ENCODE results near the gene DCLK3.

The DCLK3 gene, protein sequence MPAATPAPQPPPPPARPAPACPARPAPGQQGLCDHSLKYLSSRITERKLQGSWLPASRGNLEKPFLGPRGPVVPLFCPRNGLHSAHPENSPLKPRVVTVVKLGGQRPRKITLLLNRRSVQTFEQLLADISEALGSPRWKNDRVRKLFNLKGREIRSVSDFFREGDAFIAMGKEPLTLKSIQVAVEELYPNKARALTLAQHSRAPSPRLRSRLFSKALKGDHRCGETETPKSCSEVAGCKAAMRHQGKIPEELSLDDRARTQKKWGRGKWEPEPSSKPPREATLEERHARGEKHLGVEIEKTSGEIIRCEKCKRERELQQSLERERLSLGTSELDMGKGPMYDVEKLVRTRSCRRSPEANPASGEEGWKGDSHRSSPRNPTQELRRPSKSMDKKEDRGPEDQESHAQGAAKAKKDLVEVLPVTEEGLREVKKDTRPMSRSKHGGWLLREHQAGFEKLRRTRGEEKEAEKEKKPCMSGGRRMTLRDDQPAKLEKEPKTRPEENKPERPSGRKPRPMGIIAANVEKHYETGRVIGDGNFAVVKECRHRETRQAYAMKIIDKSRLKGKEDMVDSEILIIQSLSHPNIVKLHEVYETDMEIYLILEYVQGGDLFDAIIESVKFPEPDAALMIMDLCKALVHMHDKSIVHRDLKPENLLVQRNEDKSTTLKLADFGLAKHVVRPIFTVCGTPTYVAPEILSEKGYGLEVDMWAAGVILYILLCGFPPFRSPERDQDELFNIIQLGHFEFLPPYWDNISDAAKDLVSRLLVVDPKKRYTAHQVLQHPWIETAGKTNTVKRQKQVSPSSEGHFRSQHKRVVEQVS

DNA sequence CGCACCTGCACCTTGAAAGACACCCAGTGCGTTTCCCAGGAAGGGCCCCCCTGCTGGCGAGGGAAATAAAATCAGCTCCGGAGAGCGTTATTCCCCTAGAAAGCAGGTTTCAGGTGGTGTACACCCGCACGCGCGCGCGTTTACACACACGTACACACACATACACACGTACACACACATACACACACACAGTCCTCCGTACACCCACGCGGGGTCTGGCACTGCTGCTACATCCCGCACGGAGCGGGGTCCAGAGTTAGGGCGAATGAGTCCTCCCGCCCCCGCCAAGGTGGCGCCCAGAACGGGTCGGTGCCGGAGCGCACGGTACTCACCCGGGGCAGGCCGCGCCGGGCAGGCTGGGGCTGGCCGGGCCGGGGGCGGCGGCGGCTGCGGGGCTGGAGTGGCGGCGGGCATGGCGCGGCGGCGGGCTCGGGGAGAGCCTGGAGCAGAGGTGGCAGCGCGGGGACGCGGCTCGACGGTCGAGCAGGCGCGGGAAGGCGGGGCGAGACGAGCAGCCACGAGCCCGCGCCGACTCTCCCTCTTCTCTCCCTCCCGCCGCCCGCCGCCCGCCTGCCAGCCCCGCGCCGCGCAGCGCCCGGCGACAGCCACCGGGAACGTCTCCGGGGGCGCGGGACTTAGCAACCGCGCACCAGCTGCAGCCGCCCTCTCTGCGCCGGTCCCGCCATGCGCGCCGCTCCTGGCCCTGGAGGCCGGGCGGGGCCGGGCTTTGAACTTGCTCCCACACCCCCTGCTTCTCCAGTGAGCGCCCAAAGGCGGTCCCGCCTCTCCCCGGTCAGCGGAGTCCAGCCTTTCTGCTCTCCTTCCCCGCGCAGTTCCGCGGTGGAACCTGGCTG, at the start of gene DCLK3:
Gene DCLK3, minus strand, starts transcription at position 704 of the 854 bp plus-strand sequence. Its CDS starts 290 bp downstream, at position 414.
- peak; percentile 34 for DNase-seq

DNA sequence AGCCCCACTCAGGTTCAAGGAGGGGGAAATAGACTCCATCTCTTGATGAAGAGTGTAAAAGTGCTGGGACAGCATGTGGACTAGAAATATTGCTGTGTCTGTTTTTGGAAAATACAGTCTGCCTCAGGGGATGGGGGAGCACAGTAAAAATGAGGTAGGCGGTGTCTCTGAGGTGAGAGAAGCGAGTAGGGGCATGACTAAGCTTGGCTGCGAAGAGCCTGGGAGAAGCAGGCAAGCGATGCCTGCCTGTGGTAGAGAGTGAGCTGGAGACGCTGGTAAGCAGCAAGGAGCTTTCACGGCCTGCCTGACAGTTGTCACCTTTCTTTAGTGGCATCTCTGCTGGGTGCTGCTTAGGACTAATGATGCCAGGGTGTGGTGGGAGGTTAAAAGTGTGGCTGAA, 49.0 kb upstream of the DCLK3 start:
- no peak for DNase-seq

DNA sequence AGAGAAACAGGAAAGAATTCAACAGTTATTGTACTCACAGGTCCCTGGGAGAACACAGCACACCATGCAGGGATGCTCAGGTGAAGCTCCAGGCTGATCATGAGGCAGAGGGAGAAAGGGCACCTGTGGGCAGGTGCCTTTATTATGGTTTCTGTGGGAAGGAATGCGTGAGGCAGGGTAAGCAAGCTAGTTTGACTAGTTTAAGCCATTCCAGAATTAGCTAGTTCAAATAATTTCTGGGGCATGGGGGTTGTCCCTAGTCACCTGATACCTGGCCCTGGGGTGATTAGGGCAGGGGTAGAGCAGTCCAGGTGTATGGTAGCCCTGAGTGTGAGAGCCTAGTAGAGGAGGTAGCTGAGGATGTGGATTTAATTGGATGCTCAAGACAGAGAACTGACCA, 47.9 kb upstream of the DCLK3 start:
- DNase-seq: no peak

DNA sequence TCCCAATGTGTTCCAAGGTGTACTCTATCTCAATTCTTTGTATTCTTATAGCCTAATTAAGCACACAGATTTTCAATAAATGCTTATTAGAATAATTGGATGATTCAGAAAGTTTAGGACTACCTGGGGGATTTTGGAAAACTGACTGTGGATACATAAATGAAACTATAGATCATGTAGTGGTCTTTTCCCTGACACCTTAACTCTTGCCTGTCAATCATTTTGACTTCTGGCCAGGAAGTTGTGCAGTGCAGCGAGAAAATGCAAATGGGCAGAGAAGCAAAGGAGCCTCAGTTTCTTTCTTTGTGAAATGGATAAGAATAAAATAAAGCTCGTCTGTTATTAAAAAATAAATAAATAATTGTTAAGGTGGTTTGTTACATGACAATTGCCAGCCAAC, 47.4 kb upstream of the DCLK3 start:
- no peak for DNase-seq

DNA sequence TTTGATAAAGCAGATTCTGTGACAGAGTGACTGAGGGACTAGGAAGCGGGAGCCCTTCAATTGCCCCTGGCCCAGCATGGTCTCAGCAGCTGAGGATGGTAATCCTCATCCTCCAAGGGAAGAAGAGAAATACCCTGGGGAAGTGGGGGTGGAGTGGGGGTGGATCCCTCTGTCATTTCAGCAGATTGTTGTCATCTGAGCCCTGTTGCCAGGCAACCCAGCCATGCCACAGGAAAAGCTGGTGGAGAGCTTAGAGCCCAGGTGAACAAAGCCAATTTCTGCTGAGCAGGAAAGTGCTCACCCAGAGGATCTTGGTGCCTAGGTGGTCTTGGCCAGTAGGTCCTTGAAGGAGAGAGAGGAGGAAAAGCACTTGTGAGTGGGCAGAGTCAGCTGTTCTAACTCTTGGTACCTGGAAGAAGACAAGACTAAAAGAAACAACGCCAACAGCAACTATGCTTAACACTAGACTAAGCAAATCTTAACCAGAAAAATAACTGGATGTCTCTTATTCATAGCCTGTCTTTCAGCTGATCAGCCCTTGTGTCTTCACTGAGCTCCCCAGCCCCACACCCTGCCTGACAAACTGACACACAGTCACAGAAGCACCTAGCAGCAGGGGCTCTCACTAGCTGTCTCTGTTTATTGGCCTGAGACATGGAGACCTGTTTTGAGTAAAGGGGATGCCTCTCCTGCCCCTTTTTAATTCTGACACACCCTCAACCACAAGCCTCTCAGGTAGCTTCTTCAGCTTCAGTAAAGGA, 40.1 kb upstream of the DCLK3 start:
- DNase-seq: no peak

DNA sequence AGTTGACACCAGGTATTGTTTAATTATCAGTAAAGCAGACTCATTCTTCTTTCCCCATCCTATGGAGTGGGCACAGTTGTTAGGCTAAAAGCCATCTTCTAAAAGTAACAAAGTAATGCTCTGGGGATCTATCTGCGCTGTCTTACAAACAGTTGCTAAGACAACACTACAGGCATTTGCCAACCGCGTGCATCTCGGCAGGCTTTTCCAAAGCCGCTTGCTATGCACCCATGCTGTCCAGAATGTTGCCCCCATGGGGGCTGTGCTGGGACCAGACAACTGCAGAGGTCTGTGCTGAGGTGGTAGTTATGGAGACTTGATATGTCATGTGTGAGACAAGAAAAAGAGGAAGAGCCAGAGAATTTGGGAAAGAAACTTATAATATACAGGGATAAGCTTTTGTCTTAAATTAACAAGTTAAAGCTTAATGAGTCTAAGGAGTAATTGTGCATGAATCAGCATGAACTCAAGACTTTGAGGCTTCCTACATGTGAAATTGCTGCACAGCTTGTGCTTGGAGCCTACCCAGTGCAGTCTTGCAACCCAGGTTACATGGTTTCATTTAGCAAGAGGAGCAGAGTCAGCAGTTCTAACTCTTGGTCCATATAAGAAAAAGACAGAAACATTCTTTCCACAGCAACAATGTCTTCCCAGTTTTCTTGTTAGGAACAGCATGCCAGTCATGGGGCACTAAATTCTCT, 38.9 kb upstream of the DCLK3 start:
- DNase-seq: no peak

DNA sequence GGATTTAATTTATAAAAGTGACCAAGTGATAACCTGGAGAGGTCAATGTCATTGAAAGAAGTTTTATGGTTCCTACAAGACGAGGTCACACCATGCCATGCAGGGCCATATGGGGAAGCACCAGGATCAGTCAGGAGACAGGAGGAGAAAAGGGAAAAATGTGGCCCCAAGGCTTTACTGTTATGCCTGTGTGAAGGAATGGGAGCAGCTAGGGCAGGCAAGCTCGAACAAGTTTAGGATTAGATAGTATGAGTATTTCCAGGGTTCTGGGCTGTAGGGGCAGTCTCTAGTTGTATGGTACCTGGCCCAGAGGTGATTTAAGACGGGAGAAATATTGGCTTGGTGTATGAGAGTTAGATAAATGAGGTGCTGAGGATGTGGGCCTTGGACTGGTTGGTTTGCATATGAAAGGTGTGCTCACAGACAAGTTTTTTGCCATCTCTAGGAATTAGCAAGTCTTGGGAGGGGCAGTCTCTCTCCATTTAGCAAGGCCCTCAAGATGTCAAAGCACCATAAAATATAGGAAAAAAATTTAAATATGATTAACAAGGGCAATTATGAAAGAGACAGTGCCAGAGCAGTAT, 36.3 kb upstream of the DCLK3 start:
- no peak for DNase-seq

DNA sequence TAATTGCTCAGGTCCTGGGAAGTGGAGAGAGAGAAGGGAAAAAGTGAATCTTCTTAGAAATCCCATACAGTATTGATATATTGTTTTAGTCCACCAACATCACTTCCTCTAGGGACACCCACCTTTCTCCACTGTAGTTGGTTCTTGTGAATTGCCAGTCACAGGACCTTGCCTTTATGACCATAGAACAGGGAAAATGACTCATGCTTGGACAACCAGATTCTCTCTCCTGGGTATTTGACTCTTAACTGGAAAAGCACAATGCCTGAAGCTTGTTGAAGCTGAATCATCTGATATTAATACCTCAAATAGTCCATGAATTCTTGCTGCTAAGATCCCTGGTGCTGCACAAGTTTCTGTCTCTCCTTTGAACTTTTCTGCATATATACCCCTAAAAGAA, 32.5 kb upstream of the DCLK3 start:
- no peak for DNase-seq

DNA sequence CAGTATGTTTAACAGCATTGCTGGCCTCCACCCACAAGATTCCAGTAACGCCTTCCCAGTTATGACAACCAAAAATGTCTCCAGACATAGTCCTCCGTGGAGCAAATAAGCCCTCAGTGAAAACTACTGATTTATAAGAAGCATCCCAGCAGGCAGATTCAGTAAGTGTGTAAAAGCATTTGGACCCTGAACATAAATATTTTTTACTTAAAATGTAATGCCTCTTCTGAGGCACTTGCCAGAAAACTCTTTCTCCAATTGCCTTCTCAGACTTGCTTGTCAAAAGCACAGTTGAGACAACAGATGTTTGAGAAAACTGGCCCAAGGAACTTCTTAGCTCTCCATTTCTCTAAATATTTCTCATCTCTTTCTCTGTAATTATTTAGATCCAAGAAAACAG, 31.8 kb upstream of the DCLK3 start:
- DNase-seq: no peak

DNA sequence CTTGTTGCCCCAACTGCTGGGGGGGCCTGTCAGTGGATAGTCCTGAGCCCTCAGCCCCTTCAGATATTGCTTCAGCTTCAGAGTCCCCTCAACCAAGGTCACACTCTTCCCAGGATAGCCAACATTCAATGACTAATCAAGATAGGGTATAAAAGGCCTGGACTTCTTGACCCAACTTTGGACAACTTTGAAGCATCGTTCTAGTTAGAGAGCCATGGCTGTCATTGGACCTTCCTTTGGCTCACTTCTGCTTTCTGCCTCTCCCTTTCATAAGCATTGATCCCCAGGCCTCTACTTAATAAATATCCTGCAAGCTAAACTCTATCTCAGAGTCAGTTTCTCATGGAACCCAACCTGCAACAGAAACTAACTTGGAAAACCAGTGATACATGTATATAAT, 31.3 kb upstream of the DCLK3 start:
- DNase-seq: no peak

DNA sequence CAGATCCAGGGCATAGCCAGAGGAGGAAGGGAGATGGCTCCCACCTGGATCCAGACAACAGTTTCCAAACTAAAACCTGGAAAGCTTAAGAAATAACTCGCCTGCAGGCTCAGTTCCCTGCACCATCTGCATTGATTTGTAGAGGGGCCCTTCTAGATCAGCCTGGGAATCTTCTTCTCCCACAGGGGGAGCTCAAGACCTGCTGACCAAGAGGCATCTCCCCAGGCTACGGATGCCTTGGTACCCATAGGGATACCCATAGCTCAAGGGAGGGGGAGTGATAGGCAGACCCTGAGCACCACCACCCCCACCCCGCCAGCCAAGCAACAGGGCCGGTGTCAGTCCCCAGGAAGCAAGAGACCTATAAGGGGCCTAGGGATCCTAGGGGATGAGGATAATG, 28.0 kb upstream of the DCLK3 start:
- peak; percentile 33 for DNase-seq

DNA sequence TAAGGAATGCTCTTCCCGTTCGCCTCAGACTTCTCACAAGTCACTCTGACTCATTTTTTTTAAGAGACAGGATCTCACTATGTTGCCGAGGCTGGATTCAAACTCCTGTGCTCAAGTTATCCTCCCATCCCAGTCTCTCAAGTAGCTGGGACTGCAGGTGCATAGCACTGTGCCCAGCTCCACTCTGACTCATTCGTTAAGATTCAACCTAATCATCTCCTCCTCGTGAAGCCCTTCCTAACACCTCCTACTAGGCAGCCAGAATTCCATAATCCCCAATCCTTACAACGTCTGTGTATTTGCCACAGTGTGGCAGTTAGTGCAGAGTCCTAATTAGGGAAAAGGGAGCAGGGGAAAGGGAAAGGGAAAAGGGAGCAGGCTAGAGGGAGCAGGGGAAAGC, 26.4 kb upstream of the DCLK3 start:
- no peak for DNase-seq

DNA sequence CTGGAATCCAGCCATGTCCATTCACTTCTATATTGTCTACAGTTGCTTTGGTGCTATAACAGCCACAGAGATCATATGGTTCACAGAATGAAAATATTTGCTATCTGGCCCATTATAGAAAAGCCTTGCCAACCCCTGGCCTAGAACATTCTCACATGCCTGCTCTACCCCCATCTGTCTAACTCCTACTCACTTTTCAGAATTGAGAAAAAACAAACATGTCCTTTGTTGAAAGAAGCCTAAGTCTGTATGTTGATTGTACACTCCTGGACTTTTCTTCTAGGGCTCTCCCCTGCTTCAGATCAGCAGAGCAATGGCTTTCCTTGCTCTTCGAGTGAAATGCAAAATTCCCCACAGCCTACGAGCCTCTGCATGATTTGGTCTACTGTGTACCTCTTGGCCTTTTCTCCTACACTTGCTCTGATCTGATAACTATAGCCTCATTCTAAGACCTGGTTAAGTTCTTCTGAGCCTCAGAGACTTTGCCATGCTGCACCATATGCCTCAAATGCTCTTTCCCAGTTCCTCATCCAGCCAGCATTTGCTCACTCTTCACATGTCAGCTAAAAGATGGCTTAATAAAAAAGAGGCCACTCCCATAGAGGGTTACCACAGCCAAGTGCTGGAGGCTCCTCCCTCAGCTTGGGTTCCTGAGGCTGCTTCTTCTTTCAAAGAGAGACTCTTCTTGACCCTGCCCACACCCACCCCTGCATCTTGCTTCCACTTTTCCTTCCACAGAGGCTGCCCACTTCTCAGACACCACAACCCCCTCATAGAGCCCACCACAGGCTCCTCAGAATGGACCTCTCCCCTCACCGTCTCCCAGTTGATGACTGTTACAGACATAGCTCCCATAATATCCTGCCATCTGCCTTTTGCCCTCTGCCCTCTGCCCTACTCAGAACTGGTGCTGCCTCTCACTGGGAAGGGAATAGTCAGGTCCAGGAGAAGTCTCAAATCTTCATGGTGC, 22.9 kb upstream of the DCLK3 start:
- no peak for DNase-seq

DNA sequence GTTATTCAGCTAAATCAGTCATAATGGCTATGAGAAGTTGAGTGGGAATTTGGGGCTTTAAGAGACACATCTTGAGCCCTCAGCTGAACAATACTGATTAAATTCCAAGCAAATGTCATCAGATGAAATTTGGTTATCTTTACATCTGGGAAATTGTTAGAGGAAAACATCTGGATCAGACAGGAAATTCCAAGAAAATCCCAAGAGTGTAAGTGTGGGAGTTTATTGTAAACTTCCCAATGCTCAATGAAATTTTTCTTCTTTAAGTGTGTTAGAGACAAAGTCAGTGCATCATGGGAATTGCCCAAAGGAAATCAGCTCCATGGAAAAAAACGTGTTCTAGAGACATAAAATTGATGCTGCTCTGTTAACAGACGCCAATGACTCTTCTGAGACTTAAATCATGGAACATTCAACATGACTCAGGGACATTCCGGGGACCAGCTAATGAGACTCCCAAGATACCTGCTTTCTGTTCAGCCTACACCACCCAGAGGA, 19.8 kb upstream of the DCLK3 start:
- no peak for DNase-seq

DNA sequence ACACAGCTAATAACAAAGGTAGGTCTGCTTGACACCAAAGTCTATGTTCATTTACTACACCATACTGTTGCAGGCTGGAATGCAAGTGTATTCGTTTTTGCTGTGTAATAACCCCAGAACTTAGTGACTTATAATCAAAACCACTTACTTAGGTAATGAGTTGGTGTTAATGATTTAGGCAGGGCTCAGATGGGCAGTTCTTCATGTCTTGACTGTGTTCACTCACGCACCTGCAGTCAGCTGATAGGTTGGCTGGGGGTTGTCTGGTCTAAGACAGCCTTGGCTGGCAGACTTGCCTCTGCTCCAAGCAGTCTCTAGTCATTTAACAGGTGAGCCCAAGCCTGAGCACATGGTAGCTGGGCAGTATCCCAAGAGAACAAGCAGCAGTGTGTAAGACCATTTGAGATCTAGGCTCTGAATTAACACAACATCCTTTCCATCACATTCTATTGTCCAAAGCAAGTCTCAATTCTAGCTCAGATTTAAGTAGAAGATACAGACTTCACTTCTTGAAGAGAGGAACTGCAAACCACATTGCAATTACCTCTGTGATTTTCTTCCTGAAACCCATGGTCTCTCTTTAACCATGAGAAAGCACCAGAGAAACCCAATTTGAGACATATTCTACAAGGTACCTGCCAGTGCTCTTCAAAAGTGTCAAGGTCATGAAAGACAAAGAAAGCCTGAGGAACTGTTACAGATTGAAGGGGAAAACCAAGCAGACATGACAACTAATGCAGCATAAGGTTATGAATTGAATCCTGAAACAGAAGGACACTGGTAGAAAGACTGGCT, 13.3 kb upstream of the DCLK3 start:
- no peak for DNase-seq

DNA sequence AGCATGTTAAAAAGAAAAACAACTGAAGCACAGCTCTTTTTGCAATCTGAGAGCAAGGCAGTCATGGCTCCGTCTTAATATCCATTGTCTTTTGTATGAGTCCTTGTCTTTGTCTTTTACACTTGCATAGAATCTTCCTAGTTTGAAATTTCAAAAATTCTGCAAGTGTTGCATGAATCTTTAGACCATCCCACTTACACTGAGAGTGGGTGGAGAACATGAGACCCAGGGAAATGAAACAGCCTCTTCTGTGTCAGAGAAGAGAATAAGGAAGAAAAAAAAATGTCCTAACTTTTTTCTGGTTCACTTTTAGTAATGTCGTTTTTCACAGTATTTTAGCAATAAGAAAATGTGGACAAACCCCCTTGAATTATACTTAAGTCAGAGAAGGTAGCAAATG, 12.1 kb upstream of the DCLK3 start:
- no peak for DNase-seq

DNA sequence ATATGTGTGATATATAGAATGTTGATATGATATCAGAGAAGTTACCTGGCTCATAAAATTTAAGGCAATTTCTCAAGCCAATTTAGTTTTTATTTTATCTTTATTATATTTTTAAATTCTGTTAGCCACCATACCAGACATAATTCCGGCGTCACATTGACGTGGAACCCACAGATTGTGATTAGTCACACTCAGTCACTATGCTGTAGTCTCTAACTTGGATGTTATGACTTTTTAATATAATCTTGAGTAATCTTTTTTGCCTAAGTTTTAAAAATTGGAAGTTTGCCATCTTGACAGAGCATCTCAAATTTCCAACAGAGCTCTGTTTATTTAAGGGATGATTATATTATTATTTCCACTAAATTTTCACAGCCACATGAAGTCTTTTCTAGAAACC, 9.7 kb upstream of the DCLK3 start:
- no peak for DNase-seq

DNA sequence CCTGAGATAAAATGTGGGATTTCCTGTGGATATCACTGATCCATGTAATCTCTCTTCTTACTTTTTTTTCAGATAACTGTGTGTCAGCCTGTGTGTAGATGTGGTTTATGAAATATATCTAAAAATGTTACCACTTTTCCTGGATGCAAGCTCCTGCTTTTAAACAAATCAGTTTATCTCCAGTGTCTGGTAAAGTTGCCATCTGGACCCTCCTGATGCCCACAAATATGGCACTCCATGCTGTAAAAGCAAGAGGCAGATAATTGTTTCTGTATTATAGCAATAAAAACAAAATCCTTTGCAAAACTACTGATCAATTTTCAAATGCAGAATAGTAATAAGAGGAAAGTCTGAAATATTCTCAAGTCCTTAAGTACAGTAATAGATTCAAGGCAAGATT, 7.6 kb upstream of the DCLK3 start:
- no peak for DNase-seq

DNA sequence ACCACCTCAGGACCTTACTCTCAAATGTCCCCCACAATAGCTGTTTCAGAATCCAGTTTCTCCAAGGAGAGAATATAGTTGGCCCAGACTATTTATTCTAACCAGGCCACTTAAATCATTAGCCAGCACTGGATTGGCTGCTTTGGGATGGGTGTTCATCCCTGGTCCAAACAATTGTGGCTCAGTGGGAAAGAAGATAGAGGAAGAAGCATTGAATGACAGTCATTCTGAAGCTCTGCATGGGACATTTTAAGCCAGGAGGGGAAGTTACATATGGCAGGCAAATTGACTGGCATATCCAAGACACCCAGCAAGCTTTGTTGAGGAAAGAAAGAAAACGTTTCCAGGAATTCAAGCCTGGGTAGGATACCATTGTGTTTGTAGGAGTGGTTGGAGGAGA, 5.6 kb upstream of the DCLK3 start:
- DNase-seq: no peak

Measured in stimulated activated CD8-positive, alpha-beta memory T cell treated with anti-CD3 and anti-CD28 coated beads, Interleukin-4, amount 100 ng/mL, for 48 hours (primary cell).